Measurements from ENCODE around the gene GRIP1.

DNA sequence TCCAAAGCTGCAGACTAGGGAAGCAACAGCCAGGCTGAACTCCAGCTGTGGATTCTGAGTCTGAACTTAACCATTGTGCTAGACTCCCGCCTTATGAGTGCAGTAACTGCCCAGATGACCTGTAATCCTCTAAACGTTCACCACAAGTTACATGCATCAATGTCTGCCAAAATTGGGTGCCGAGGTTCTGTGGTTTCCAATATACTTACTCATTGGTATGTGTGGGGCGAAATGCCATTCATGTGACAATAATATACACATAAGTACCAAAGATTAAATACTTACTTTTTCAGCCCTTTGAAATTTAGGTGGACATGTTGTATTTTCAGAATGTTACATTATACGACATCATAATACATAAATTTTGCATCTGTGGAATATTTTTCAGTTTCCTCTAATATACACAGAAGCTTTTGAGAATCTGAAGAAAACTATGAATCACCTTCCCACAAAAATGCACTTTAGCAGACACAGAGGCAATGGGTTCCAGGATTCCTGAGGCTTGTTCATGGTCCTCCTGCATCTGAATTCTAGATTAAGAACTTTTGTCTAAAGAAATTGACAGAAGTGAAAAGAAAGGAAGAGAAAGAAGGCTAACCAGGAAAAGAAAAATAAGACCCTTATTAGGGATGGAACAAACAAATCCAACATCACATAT lies 31.7 kb downstream of the GRIP1 start:
- TF ChIP-seq, protein P1, sequence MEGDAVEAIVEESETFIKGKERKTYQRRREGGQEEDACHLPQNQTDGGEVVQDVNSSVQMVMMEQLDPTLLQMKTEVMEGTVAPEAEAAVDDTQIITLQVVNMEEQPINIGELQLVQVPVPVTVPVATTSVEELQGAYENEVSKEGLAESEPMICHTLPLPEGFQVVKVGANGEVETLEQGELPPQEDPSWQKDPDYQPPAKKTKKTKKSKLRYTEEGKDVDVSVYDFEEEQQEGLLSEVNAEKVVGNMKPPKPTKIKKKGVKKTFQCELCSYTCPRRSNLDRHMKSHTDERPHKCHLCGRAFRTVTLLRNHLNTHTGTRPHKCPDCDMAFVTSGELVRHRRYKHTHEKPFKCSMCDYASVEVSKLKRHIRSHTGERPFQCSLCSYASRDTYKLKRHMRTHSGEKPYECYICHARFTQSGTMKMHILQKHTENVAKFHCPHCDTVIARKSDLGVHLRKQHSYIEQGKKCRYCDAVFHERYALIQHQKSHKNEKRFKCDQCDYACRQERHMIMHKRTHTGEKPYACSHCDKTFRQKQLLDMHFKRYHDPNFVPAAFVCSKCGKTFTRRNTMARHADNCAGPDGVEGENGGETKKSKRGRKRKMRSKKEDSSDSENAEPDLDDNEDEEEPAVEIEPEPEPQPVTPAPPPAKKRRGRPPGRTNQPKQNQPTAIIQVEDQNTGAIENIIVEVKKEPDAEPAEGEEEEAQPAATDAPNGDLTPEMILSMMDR (IDR thresholded peaks at IDR 0.05; ENCODE audit: low read depth, low read length, poor library complexity, severe bottlenecking) = no peak
- no peak for TF ChIP-seq EZH2phosphoT487 (IDR thresholded peaks at IDR 0.05; ENCODE audit: borderline replicate concordance, low read length)
